Activated T-helper 1 cell treated with anti-CD3 and anti-CD28 coated beads, Interleukin-12 subunit alpha, Interleukin-12 subunit beta, Interleukin-2, Interleukin-4 antibody, amounts not matched to agents 30 ng/mL and 10 ng/mL and 1 ng/mL, durations not matched to agents 14 hours and 24 hours and 36 hours (primary cell): ENCODE measurements around the gene BTRC. TPM values are rescaled to one million over a fixed set of nuclear protein-coding genes. Genes with fewer than 3 reads are reported as not detected.
"Not testable (repeated sequence)": the region's sequence is repeated elsewhere in the genome, so short reads cannot be mapped to it uniquely, and the experiment has no call there.

Experiments
- DNase-seq: peaks from one replicate; pipeline ENCODE4 v3.0.0; 2021; ENCODE audit warnings: low spot score
- H3K27ac Mint-ChIP-seq: one replicate; pipeline ENCODE4 v1.8.0; 2021; ENCODE audit warnings: mild to moderate bottlenecking, mixed read lengths
- H3K27me3 Mint-ChIP-seq: one replicate; pipeline ENCODE4 v1.8.0; 2022; ENCODE audit warnings: mild to moderate bottlenecking, moderate library complexity, mixed read lengths; ENCODE audit not compliant: insufficient read depth
- H3K36me3 Mint-ChIP-seq: one replicate; pipeline ENCODE4 v1.8.0; 2021; ENCODE audit warnings: low read depth, mixed read lengths
- H3K4me1 Mint-ChIP-seq: one replicate; pipeline ENCODE4 v1.8.0; 2021; ENCODE audit warnings: low read depth, mixed read lengths
- H3K4me3 Mint-ChIP-seq: one replicate; pipeline ENCODE4 v1.8.0; 2021; ENCODE audit warnings: mild to moderate bottlenecking, moderate library complexity, mixed read lengths
- H3K9me3 Mint-ChIP-seq: one replicate; pipeline ENCODE4 v1.8.0; 2021; ENCODE audit warnings: mixed read lengths
- intact Hi-C: fragments of 100-400 bp; cut with micrococcal nuclease; formaldehyde crosslinking; loops from one replicate; pipeline ENCODE4 v1.15.1; 2024
- total RNA-seq: library from RNA; stranded (reverse); gene quantifications from 2 replicates; pipeline ENCODE4 v1.2.3, GENCODE V29; 2022

BTRC gene
- total RNA-seq, 1 donor from 2014 or later = 22.2 TPM

DNA sequence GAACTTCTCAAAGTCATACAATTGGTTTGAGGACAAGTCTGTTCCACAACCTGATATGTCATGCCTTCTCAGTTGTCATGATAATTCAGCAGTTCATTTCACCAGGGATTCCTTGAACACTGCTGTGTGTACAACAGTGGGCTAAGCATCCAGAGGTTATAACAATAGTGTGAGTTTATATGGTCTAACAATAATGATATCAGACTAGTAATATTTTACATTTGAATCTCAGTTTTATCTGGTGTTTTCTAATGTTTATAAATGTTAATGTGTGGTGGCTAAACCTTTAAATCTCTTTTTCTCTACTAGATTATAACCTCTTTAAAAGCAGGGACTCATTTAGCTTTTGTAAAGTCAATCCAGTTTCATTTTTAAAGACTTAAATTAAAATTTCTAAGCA lies 48.7 kb downstream of the BTRC start:
- Mint-ChIP-seq H3K9me3 (no peaks in the 10 kb centered on the region), H3K4me1 (peaks cover under 1% of the 10 kb centered on the region), H3K4me3 (no peak overlapping the region), H3K36me3 (no peaks in the 10 kb centered on the region), H3K27ac (no peak overlapping the region), H3K27me3 (no peaks in the 10 kb centered on the region)
- no peak for DNase-seq
- intact Hi-C loops = no loop called here

DNA sequence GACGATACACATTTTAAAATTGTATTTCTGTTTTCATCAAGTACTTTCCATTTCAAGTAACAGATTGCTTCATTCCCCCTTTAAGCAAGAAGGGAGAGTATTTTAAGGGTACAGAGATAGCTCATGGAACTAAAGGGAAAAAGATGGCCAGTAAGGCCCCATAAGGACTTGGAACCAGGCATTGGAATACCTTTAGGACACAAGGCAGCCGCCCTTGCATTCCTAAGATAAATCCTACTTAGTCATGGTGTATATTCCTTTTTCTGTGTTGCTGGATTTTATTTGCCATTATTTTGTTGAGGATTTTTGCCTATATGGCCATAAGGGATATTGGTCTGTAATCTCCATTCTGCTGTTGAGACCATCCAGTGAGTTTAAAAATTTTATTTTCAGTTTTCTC lies 49.2 kb downstream of the BTRC start:
- intact Hi-C loops = no loop called here
- no peaks in the 10 kb centered on the region for H3K9me3 Mint-ChIP-seq
- H3K27ac Mint-ChIP-seq = no peak overlapping the region
- no peaks in the 10 kb centered on the region for H3K36me3 Mint-ChIP-seq
- no peaks in the 10 kb centered on the region for H3K27me3 Mint-ChIP-seq
- H3K4me1 Mint-ChIP-seq = no peaks in the 10 kb centered on the region
- no peak overlapping the region for H3K4me3 Mint-ChIP-seq
- no peak for DNase-seq

DNA sequence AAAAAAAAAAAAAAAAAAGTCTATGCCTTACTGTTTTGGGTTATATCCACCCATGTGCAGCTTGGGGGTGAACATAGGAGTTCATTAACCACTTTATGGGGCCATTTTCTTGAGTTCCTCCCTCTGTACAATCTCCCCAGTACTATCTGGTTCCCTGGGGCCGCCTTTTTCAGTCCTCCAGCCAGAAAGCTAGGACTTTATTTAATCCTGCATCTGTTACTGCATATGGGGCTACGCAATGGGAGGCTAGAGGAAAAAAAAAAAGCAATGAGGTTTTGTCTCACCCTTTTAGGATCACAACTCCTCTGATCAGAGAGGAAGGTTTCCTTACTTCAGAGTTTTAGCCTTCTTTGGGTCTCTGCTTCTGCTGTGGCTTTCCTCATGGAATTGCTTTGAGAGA lies 51.0 kb downstream of the BTRC start:
- Mint-ChIP-seq H3K4me3 (no peak overlapping the region), H3K4me1 (no peaks in the 10 kb centered on the region), H3K27ac (no peak overlapping the region), H3K36me3 (peaks cover 3% of the 10 kb centered on the region), H3K27me3 (no peaks in the 10 kb centered on the region), H3K9me3 (no peaks in the 10 kb centered on the region)
- intact Hi-C loops = no loop called here
- DNase-seq = no peak

- H3K36me3 Mint-ChIP-seq = peaks cover 3% of the 10 kb centered on the region
- no peaks in the 10 kb centered on the region for H3K4me1 Mint-ChIP-seq
- H3K4me3 Mint-ChIP-seq = no peak overlapping the region
- no peak overlapping the region for H3K27ac Mint-ChIP-seq
- intact Hi-C loops = no loop called here
- H3K27me3 Mint-ChIP-seq = no peaks in the 10 kb centered on the region
- H3K9me3 Mint-ChIP-seq = no peaks in the 10 kb centered on the region
- DNase-seq = no peak
Measured at GRCh38 chr10:101411598-101411997, 57.6 kb downstream of the BTRC start.

- no peaks in the 10 kb centered on the region for H3K27me3 Mint-ChIP-seq
- H3K27ac Mint-ChIP-seq = no peak overlapping the region
- intact Hi-C loops = no loop called here
- H3K4me3 Mint-ChIP-seq = no peak overlapping the region
- H3K36me3 Mint-ChIP-seq = peaks cover 3% of the 10 kb centered on the region
- no peaks in the 10 kb centered on the region for H3K4me1 Mint-ChIP-seq
- no peak for DNase-seq
- H3K9me3 Mint-ChIP-seq = no peaks in the 10 kb centered on the region
Measured at GRCh38 chr10:101414034-101414433, 60.1 kb downstream of the BTRC start.

- Mint-ChIP-seq H3K9me3 (no peaks in the 10 kb centered on the region), H3K4me1 (no peaks in the 10 kb centered on the region), H3K27ac (no peak overlapping the region), H3K36me3 (no peaks in the 10 kb centered on the region), H3K27me3 (no peaks in the 10 kb centered on the region), H3K4me3 (no peak overlapping the region)
- intact Hi-C loops = no loop called here
- DNase-seq = no peak
Measured at GRCh38 chr10:101415884-101416283, 61.9 kb downstream of the BTRC start.

- H3K4me1 Mint-ChIP-seq, DNase-seq, H3K36me3 Mint-ChIP-seq, H3K27ac Mint-ChIP-seq, intact Hi-C loops, H3K27me3 Mint-ChIP-seq, H3K9me3 Mint-ChIP-seq, H3K4me3 Mint-ChIP-seq: not testable (repeated sequence)
Measured at GRCh38 chr10:101421967-101422366, 68.0 kb downstream of the BTRC start.

DNA sequence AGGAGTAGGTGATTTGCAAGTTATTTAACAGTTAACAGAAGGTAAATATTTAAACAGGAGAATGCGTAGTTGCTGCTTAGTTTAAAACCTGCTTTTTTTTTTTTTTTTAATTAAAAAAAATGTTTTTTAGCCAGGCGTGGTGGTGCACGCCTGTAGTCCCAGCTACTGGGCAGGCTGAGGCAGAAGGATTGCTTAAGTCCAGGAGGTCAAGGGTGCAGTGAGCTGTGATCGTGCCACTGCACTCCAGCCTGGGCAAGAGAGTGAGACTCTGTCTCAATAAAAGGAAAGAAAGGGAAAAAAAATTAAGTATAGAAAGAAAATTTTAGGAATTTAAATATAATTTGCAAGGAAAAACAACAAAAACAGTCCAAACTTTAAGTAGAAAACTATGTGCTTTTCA lies 71.6 kb downstream of the BTRC start:
- no peaks in the 10 kb centered on the region for H3K4me1 Mint-ChIP-seq
- no peaks in the 10 kb centered on the region for H3K9me3 Mint-ChIP-seq
- H3K27me3 Mint-ChIP-seq = peaks cover 8% of the 10 kb centered on the region
- no peak overlapping the region for H3K4me3 Mint-ChIP-seq
- DNase-seq = no peak
- H3K27ac Mint-ChIP-seq = no peak overlapping the region
- no peaks in the 10 kb centered on the region for H3K36me3 Mint-ChIP-seq
- intact Hi-C loops = no loop called here

DNA sequence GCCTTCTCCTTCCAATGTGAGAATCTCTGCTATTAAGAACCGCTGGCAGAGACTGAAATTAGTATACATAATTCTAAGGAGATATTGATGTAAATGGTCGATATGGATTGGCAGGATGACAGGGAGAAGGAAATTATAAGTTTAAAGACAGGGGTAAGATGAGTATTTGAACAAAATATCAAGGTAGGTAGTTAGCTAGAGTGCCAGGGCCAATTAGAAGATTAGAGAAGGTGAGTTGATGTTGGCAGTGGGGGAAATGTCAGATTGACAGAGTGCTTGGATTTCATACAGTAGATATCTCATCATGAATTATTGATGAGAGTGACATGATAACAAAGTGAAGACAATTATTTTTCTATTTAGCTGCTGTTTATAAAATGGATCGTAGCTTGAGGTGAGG lies 74.1 kb downstream of the BTRC start:
- Mint-ChIP-seq H3K36me3 (no peaks in the 10 kb centered on the region), H3K27me3 (peaks cover 8% of the 10 kb centered on the region), H3K4me3 (no peak overlapping the region), H3K27ac (no peak overlapping the region), H3K4me1 (no peaks in the 10 kb centered on the region), H3K9me3 (no peaks in the 10 kb centered on the region)
- DNase-seq = no peak
- intact Hi-C loops = no loop called here

DNA sequence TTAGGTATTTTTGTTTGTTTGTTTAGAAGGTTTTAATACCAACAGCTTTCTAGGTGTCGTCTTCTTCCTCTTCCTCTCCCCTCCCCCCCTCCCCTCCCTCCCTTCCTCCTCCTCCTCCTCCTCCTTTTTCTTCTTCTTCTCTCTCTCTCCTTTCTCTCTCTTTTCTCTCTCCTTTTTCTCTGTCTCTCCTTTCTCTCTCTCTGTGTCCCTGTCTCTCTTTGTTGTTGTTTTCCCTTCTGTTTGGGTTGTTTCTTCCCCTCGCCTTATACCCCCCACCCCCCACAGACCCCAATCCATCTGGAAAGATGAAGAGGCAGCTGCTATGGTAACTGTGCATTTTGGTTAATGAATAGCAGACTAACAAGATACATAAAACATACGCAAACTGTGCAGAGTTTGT lies 75.5 kb downstream of the BTRC start:
- DNase-seq = no peak
- H3K27ac Mint-ChIP-seq = no peak overlapping the region
- no peaks in the 10 kb centered on the region for H3K36me3 Mint-ChIP-seq
- H3K27me3 Mint-ChIP-seq = peaks cover 8% of the 10 kb centered on the region
- H3K4me3 Mint-ChIP-seq = no peak overlapping the region
- H3K9me3 Mint-ChIP-seq = no peaks in the 10 kb centered on the region
- no peaks in the 10 kb centered on the region for H3K4me1 Mint-ChIP-seq
- intact Hi-C loops = no loop called here

GRCh38 chr10:101436302-101436701 lies 82.3 kb downstream of the BTRC start:
- Mint-ChIP-seq H3K4me1 (no peaks in the 10 kb centered on the region), H3K4me3 (no peak overlapping the region), H3K27ac (no peak overlapping the region), H3K9me3 (no peaks in the 10 kb centered on the region), H3K36me3 (no peaks in the 10 kb centered on the region), H3K27me3 (no peaks in the 10 kb centered on the region)
- DNase-seq = no peak
- intact Hi-C loops = no loop called here

GRCh38 chr10:101438881-101439391 lies 85.0 kb downstream of the BTRC start:
- Mint-ChIP-seq H3K27me3 (no peaks in the 10 kb centered on the region), H3K27ac (no peak overlapping the region), H3K4me1 (no peaks in the 10 kb centered on the region), H3K9me3 (no peaks in the 10 kb centered on the region), H3K36me3 (no peaks in the 10 kb centered on the region), H3K4me3 (no peak overlapping the region)
- no peak for DNase-seq
- intact Hi-C loops = no loop called here

- Mint-ChIP-seq H3K9me3 (no peaks in the 10 kb centered on the region), H3K27ac (no peak overlapping the region), H3K36me3 (no peaks in the 10 kb centered on the region), H3K4me3 (no peak overlapping the region), H3K27me3 (no peaks in the 10 kb centered on the region), H3K4me1 (no peaks in the 10 kb centered on the region)
- DNase-seq = no peak
- intact Hi-C loops = loop anchor here (1.0 to 5.0 kb wide), 4 partner anchors 140 to 279 kb away; no protein-coding TSS in a partner anchor
Measured at GRCh38 chr10:101441541-101442455, 87.8 kb downstream of the BTRC start.
